Measurements from ENCODE around the gene PALLD.

DNA sequence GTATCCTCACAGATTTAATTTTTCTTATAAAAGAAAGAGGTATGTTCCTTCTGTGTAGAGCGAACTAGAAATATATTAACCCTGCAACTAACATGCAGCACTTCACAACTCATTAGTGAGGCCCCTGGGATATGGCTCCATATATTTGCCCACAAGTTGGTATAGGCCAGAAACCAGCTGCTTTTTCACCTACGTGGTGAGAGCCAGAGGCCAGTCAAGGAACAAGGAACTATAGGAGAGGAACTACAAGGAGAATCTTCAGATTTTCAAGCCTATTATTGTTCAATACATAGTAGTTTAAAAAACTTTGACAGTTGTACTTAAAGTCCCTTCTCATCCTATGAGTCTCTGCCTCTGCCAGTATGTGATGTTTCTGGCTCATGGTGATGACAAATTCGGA lies 307.3 kb downstream of the PALLD start:
- TF ChIP-seq, protein P1, sequence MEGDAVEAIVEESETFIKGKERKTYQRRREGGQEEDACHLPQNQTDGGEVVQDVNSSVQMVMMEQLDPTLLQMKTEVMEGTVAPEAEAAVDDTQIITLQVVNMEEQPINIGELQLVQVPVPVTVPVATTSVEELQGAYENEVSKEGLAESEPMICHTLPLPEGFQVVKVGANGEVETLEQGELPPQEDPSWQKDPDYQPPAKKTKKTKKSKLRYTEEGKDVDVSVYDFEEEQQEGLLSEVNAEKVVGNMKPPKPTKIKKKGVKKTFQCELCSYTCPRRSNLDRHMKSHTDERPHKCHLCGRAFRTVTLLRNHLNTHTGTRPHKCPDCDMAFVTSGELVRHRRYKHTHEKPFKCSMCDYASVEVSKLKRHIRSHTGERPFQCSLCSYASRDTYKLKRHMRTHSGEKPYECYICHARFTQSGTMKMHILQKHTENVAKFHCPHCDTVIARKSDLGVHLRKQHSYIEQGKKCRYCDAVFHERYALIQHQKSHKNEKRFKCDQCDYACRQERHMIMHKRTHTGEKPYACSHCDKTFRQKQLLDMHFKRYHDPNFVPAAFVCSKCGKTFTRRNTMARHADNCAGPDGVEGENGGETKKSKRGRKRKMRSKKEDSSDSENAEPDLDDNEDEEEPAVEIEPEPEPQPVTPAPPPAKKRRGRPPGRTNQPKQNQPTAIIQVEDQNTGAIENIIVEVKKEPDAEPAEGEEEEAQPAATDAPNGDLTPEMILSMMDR (IDR thresholded peaks at IDR 0.05) = no peak
- TF ChIP-seq EZH2 (IDR thresholded peaks at IDR 0.05) (no peak), EZH2phosphoT487 (IDR thresholded peaks at IDR 0.05) (no peak)
